ENCODE data around the gene ST6GALNAC2. TPM values are rescaled to one million over a fixed set of nuclear protein-coding genes. Genes with fewer than 3 reads are reported as not detected.
A peak's percentile ranks its signal among the peaks of the same experiment; 100 is the strongest.
"Not testable (repeated sequence)": the region's sequence is repeated elsewhere in the genome, so short reads cannot be mapped to it uniquely, and the experiment has no call there.

Gene ST6GALNAC2
- polyA plus RNA-seq, 1 donor: 3.9 TPM

- Histone ChIP-seq H3K36me3 (ENCODE audit: control insufficient read depth, insufficient read depth, low read length) (no peaks in the 10 kb centered on the region), H3K27me3 (ENCODE audit: control insufficient read depth, insufficient read depth, low read length) (no peaks in the 10 kb centered on the region), H3K4me1 (ENCODE audit: control insufficient read depth, insufficient read depth, low read length) (peaks cover 51% of the 10 kb centered on the region), H3K4me3 (ENCODE audit: low read length) (no peak overlapping the region), H3K27ac (ENCODE audit: low read length) (peak overlapping the region; percentile 81), H3K9me3 (ENCODE audit: control insufficient read depth, low read depth, low read length) (peaks cover 3% of the 10 kb centered on the region)
- no CpG with 5 or more reads among the region's 15 CpGs for WGBS (ENCODE audit: insufficient coverage, low lambda C conversion rate)
- no peak for DNase-seq
These were observed 57.5 kb downstream of the ST6GALNAC2 start for GRCh38 chr17:76528156-76528527.

GRCh38 chr17:76527430-76528111, 58.1 kb downstream of the ST6GALNAC2 start:
- no peak overlapping the region for H3K4me3 ChIP-seq (ENCODE audit: low read length)

GRCh38 chr17:76527016-76527415, 58.6 kb downstream of the ST6GALNAC2 start:
- not testable (repeated sequence) for DNase-seq; H3K36me3 ChIP-seq (ENCODE audit: control insufficient read depth, insufficient read depth, low read length); H3K9me3 ChIP-seq (ENCODE audit: control insufficient read depth, low read depth, low read length); H3K27ac ChIP-seq (ENCODE audit: low read length); H3K27me3 ChIP-seq (ENCODE audit: control insufficient read depth, insufficient read depth, low read length); H3K4me3 ChIP-seq (ENCODE audit: low read length)
- H3K4me1 ChIP-seq (ENCODE audit: control insufficient read depth, insufficient read depth, low read length): peaks cover 49% of the 10 kb centered on the region
- 53% methylated on average over 3 of the region's 9 CpGs for WGBS (ENCODE audit: insufficient coverage, low lambda C conversion rate)

More at GRCh38 chr17:76527430-76528111, 58.1 kb downstream of the ST6GALNAC2 start:
- H3K27ac ChIP-seq (ENCODE audit: low read length): peak overlapping the region; percentile 81
- H3K4me1 ChIP-seq (ENCODE audit: control insufficient read depth, insufficient read depth, low read length): peaks cover 49% of the 10 kb centered on the region
- no peaks in the 10 kb centered on the region for H3K36me3 ChIP-seq (ENCODE audit: control insufficient read depth, insufficient read depth, low read length)
- DNase-seq: no peak
- peaks cover 3% of the 10 kb centered on the region for H3K9me3 ChIP-seq (ENCODE audit: control insufficient read depth, low read depth, low read length)
- no peaks in the 10 kb centered on the region for H3K27me3 ChIP-seq (ENCODE audit: control insufficient read depth, insufficient read depth, low read length)
- no CpG with 5 or more reads among the region's 26 CpGs for WGBS (ENCODE audit: insufficient coverage, low lambda C conversion rate)

- H3K36me3 ChIP-seq (ENCODE audit: control insufficient read depth, insufficient read depth, low read length); H3K9me3 ChIP-seq (ENCODE audit: control insufficient read depth, low read depth, low read length); H3K27me3 ChIP-seq (ENCODE audit: control insufficient read depth, insufficient read depth, low read length); H3K27ac ChIP-seq (ENCODE audit: low read length); DNase-seq; H3K4me3 ChIP-seq (ENCODE audit: low read length): not testable (repeated sequence)
- no CpG with 5 or more reads among the region's 8 CpGs for WGBS (ENCODE audit: insufficient coverage, low lambda C conversion rate)
- H3K4me1 ChIP-seq (ENCODE audit: control insufficient read depth, insufficient read depth, low read length): peaks cover 45% of the 10 kb centered on the region
These were observed 60.2 kb downstream of the ST6GALNAC2 start for GRCh38 chr17:76525513-76525833.

- WGBS (ENCODE audit: insufficient coverage, low lambda C conversion rate): no CpG with 5 or more reads among the region's 25 CpGs
- Histone ChIP-seq H3K4me1 (ENCODE audit: control insufficient read depth, insufficient read depth, low read length) (peaks cover 40% of the 10 kb centered on the region), H3K9me3 (ENCODE audit: control insufficient read depth, low read depth, low read length) (peaks cover 3% of the 10 kb centered on the region), H3K4me3 (ENCODE audit: low read length) (no peak overlapping the region), H3K27me3 (ENCODE audit: control insufficient read depth, insufficient read depth, low read length) (no peaks in the 10 kb centered on the region), H3K27ac (ENCODE audit: low read length) (no peak overlapping the region), H3K36me3 (ENCODE audit: control insufficient read depth, insufficient read depth, low read length) (no peaks in the 10 kb centered on the region)
- peak in 1 of 2 donors; percentile 55 for DNase-seq
These were observed 60.8 kb downstream of the ST6GALNAC2 start for GRCh38 chr17:76524598-76525512.

- no peaks in the 10 kb centered on the region for H3K36me3 ChIP-seq (ENCODE audit: control insufficient read depth, insufficient read depth, low read length)
- peaks cover 25% of the 10 kb centered on the region for H3K4me1 ChIP-seq (ENCODE audit: control insufficient read depth, insufficient read depth, low read length)
- WGBS (ENCODE audit: insufficient coverage, low lambda C conversion rate): no CpG with 5 or more reads among the region's 35 CpGs
- H3K4me3 ChIP-seq (ENCODE audit: low read length): no peak overlapping the region
- DNase-seq: peak in 1 of 2 donors; percentile 65
- H3K27me3 ChIP-seq (ENCODE audit: control insufficient read depth, insufficient read depth, low read length): no peaks in the 10 kb centered on the region
- no peak overlapping the region for H3K27ac ChIP-seq (ENCODE audit: low read length)
- peaks cover 3% of the 10 kb centered on the region for H3K9me3 ChIP-seq (ENCODE audit: control insufficient read depth, low read depth, low read length)
These were observed 62.3 kb downstream of the ST6GALNAC2 start for GRCh38 chr17:76523084-76524037.

GRCh38 chr17:76521683-76522082, 64.0 kb downstream of the ST6GALNAC2 start:
- WGBS (ENCODE audit: insufficient coverage, low lambda C conversion rate): no CpG with 5 or more reads among the region's 10 CpGs
- H3K9me3 ChIP-seq (ENCODE audit: control insufficient read depth, low read depth, low read length): not testable (repeated sequence)

GRCh38 chr17:76521262-76521661, 64.4 kb downstream of the ST6GALNAC2 start:
- 100% methylated on average over 2 of the region's 7 CpGs for WGBS (ENCODE audit: insufficient coverage, low lambda C conversion rate)
- no peak overlapping the region for H3K4me3 ChIP-seq (ENCODE audit: low read length)
- no peak for DNase-seq

More at GRCh38 chr17:76521683-76522082, 64.0 kb downstream of the ST6GALNAC2 start:
- DNase-seq; H3K27me3 ChIP-seq (ENCODE audit: control insufficient read depth, insufficient read depth, low read length); H3K36me3 ChIP-seq (ENCODE audit: control insufficient read depth, insufficient read depth, low read length); H3K4me3 ChIP-seq (ENCODE audit: low read length); H3K27ac ChIP-seq (ENCODE audit: low read length): not testable (repeated sequence)
- peaks cover 15% of the 10 kb centered on the region for H3K4me1 ChIP-seq (ENCODE audit: control insufficient read depth, insufficient read depth, low read length)

GRCh38 chr17:76519048-76519966, 66.4 kb downstream of the ST6GALNAC2 start:
- Histone ChIP-seq H3K9me3 (ENCODE audit: control insufficient read depth, low read depth, low read length) (no peaks in the 10 kb centered on the region), H3K27me3 (ENCODE audit: control insufficient read depth, insufficient read depth, low read length) (no peaks in the 10 kb centered on the region), H3K36me3 (ENCODE audit: control insufficient read depth, insufficient read depth, low read length) (no peaks in the 10 kb centered on the region), H3K4me3 (ENCODE audit: low read length) (no peak overlapping the region), H3K4me1 (ENCODE audit: control insufficient read depth, insufficient read depth, low read length) (peaks cover 6% of the 10 kb centered on the region), H3K27ac (ENCODE audit: low read length) (no peak overlapping the region)
- WGBS (ENCODE audit: insufficient coverage, low lambda C conversion rate): 86% methylated on average over 4 of the region's 15 CpGs
- DNase-seq: no peak

More at GRCh38 chr17:76521262-76521661, 64.4 kb downstream of the ST6GALNAC2 start:
- Histone ChIP-seq H3K36me3 (ENCODE audit: control insufficient read depth, insufficient read depth, low read length) (no peaks in the 10 kb centered on the region), H3K27me3 (ENCODE audit: control insufficient read depth, insufficient read depth, low read length) (no peaks in the 10 kb centered on the region), H3K4me1 (ENCODE audit: control insufficient read depth, insufficient read depth, low read length) (peaks cover 15% of the 10 kb centered on the region), H3K9me3 (ENCODE audit: control insufficient read depth, low read depth, low read length) (no peaks in the 10 kb centered on the region), H3K27ac (ENCODE audit: low read length) (no peak overlapping the region)

Data from large intestine (tissue), 3 donors.